CD4-positive, alpha-beta memory T cell (primary cell): ENCODE data around the gene CUBN. TPM values are rescaled to one million over a fixed set of nuclear protein-coding genes. Genes with fewer than 3 reads are reported as not detected.
A peak's percentile ranks its signal among the peaks of the same experiment; 100 is the strongest.
"Not testable (repeated sequence)": the region's sequence is repeated elsewhere in the genome, so short reads cannot be mapped to it uniquely, and the experiment has no call there.

Experiments
- CTCF ChIA-PET: fragments of 350-600 bp; sonication (Branson Sonifier 250); formaldehyde crosslinking; loops from one replicate; lab custom pipeline; 2021; ENCODE audit warnings: inconsistent platforms; ENCODE audit not compliant: partially characterized antibody; lab: Charles Lee
- POLR2A ChIA-PET: fragments of 350-600 bp; sonication (Branson Sonifier 250); formaldehyde crosslinking; loops from one replicate; lab custom pipeline; 2021; ENCODE audit not compliant: partially characterized antibody; lab: Charles Lee
- DNase-seq, 5 donors: peaks; one replicate each; pipeline versions ENCODE4 v3.0.0 to v3.0.0-alpha.2; 2020 to 2022; ENCODE audit warnings: mixed read lengths in 1 of 5
- H3K27ac ChIP-seq: one replicate; pipeline ENCODE4 v1.7.0; 2013; ENCODE audit warnings: low read depth, low read length
- H3K27me3 ChIP-seq: 2 replicates; pipeline ENCODE4 v1.7.0; 2013; ENCODE audit warnings: mild to moderate bottlenecking, low read length, moderate library complexity; ENCODE audit not compliant: insufficient read depth
- H3K36me3 ChIP-seq: 2 replicates; pipeline ENCODE4 v1.7.0; 2013; ENCODE audit warnings: mild to moderate bottlenecking, low read length, moderate library complexity; ENCODE audit not compliant: insufficient read depth
- H3K4me1 ChIP-seq: 2 replicates; pipeline ENCODE4 v1.7.0; 2013; ENCODE audit warnings: mild to moderate bottlenecking, low read length, moderate library complexity; ENCODE audit not compliant: insufficient read depth
- H3K4me3 ChIP-seq, 2 donors: one replicate each; pipeline ENCODE4 v1.7.0; 2013; ENCODE audit warnings: low read length in 2 of 2, mild to moderate bottlenecking in 1 of 2
- H3K9me3 ChIP-seq, 2 donors: one replicate each; pipeline ENCODE4 v1.7.0; 2013; ENCODE audit warnings: low read length in 2 of 2, control low read depth in 1 of 2; ENCODE audit not compliant: control insufficient read depth in 1 of 2
- H3K27ac Mint-ChIP-seq, 7 donors: one replicate each; pipeline ENCODE4 v1.8.0; 2020 to 2021; ENCODE audit warnings: mixed read lengths in 7 of 7, mild to moderate bottlenecking in 6 of 7, inconsistent platforms in 3 of 7, moderate library complexity in 3 of 7
- H3K27me3 Mint-ChIP-seq, 2 donors: one replicate each; pipeline ENCODE4 v1.8.0; 2020 to 2021; ENCODE audit warnings: mixed read lengths in 2 of 2
- H3K36me3 Mint-ChIP-seq, 2 donors: one replicate each; pipeline ENCODE4 v1.8.0; 2020 to 2021; ENCODE audit warnings: mixed read lengths in 2 of 2, inconsistent platforms in 1 of 2, mild to moderate bottlenecking in 1 of 2
- H3K4me1 Mint-ChIP-seq, 4 donors: one replicate each; pipeline ENCODE4 v1.8.0; 2020 to 2021; ENCODE audit warnings: mixed read lengths in 4 of 4, mild to moderate bottlenecking in 1 of 4
- H3K4me3 Mint-ChIP-seq, 8 donors: one replicate each; pipeline ENCODE4 v1.8.0; 2020 to 2021; ENCODE audit warnings: mixed read lengths in 8 of 8, mild to moderate bottlenecking in 7 of 8, moderate library complexity in 6 of 8, inconsistent platforms in 3 of 8
- H3K9me3 Mint-ChIP-seq, 8 donors: one replicate each; pipeline ENCODE4 v1.8.0; 2020 to 2021; ENCODE audit warnings: mixed read lengths in 8 of 8, mild to moderate bottlenecking in 5 of 8, inconsistent platforms in 3 of 8, moderate library complexity in 1 of 8
- intact Hi-C: fragments of 100-400 bp; cut with micrococcal nuclease; formaldehyde crosslinking; loops from one replicate; pipeline ENCODE4 v1.15.1; 2023
- polyA plus RNA-seq, 2 donors: library from polyadenylated mRNA; unstranded; fragments of 300-500 nt; fragmentation: Illumina TruSeq; gene quantifications; one replicate each; pipeline ENCODE4 v1.2.3, GENCODE V29; 2021
- total RNA-seq, 2 experiments: library from RNA; stranded (reverse); gene quantifications; one replicate each; pipeline ENCODE4 v1.2.3, GENCODE V29; 2021

Gene CUBN
- total and polyA plus RNA-seq, 4 experiments from 2014 or later = 0.49 to 10.9 (median 8.5) TPM; not detected in 1

- Mint-ChIP-seq H3K36me3 (peaks cover 46 to 58% of the 10 kb centered on the region in 2 donors), H3K27me3 (no peaks in the 10 kb centered on the region), H3K4me3 (no peak overlapping the region), H3K9me3 (peaks cover 0 to 2% (median 0%) of the 10 kb centered on the region in 8 donors), H3K4me1 (peaks cover 0 to 2% (median 1%) of the 10 kb centered on the region in 4 donors), H3K27ac (no peak overlapping the region)
- ChIA-PET POLR2A (no interaction called here), CTCF (no interaction called here)
- no peaks in the 10 kb centered on the region for H3K36me3 ChIP-seq
- H3K4me3 ChIP-seq = no peak overlapping the region
- H3K27me3 ChIP-seq = no peaks in the 10 kb centered on the region
- no peaks in the 10 kb centered on the region for H3K9me3 ChIP-seq
- no peak for DNase-seq
- no peaks in the 10 kb centered on the region for H3K4me1 ChIP-seq
- intact Hi-C loops = no loop called here
- no peak overlapping the region for H3K27ac ChIP-seq
Measured at GRCh38 chr10:17120694-17121093, 8.9 kb downstream of the CUBN start.

GRCh38 chr10:17119845-17120244 lies 9.8 kb downstream of the CUBN start:
- H3K4me1 Mint-ChIP-seq = peaks cover 3 to 11% (median 8%) of the 10 kb centered on the region in 4 donors
- Histone ChIP-seq H3K27me3 (no peaks in the 10 kb centered on the region), H3K4me1 (peaks cover 4% of the 10 kb centered on the region), H3K27ac (no peak overlapping the region), H3K4me3 (no peak overlapping the region), H3K9me3 (no peaks in the 10 kb centered on the region), H3K36me3 (no peaks in the 10 kb centered on the region)
- CTCF ChIA-PET = no interaction called here
- intact Hi-C loops = loop anchor here (5.0 kb wide), 1 partner anchor 683 kb away; the partner anchor contains the start of gene PTER
- peaks cover 51 to 56% of the 10 kb centered on the region in 2 donors for H3K36me3 Mint-ChIP-seq
- no peak overlapping the region for H3K27ac Mint-ChIP-seq
- H3K4me3 Mint-ChIP-seq = no peak overlapping the region
- H3K9me3 Mint-ChIP-seq = peaks cover 0 to 2% (median 0%) of the 10 kb centered on the region in 8 donors
- no peaks in the 10 kb centered on the region for H3K27me3 Mint-ChIP-seq
- DNase-seq = no peak
- POLR2A ChIA-PET = no interaction called here

GRCh38 chr10:17116193-17116592 lies 13.4 kb downstream of the CUBN start:
- peak overlapping the region in 1 of 7 donors; percentile 69 for H3K27ac Mint-ChIP-seq
- CTCF ChIA-PET = interaction anchor here (1.2 kb wide), 1 partner anchor 9 kb away, joined by 4 read pairs; no protein-coding TSS in a partner anchor
- intact Hi-C loops = loop anchor here (5.0 kb wide), 1 partner anchor 679 kb away; the partner anchor contains the start of gene PTER
- peaks cover 0 to 2% (median 0%) of the 10 kb centered on the region in 8 donors for H3K9me3 Mint-ChIP-seq
- DNase-seq = no peak
- peaks cover 3 to 15% (median 10%) of the 10 kb centered on the region in 4 donors for H3K4me1 Mint-ChIP-seq
- H3K4me3 Mint-ChIP-seq = no peak overlapping the region
- peaks cover 4% of the 10 kb centered on the region for H3K4me1 ChIP-seq
- POLR2A ChIA-PET = no interaction called here
- no peak overlapping the region for H3K4me3 ChIP-seq
- H3K27me3 Mint-ChIP-seq = no peaks in the 10 kb centered on the region
- peaks cover 42 to 44% of the 10 kb centered on the region in 2 donors for H3K36me3 Mint-ChIP-seq
- H3K36me3 ChIP-seq = no peaks in the 10 kb centered on the region
- H3K27ac ChIP-seq = no peak overlapping the region
- H3K9me3 ChIP-seq = no peaks in the 10 kb centered on the region
- H3K27me3 ChIP-seq = no peaks in the 10 kb centered on the region

GRCh38 chr10:17115683-17116082 lies 13.9 kb downstream of the CUBN start:
- H3K9me3 Mint-ChIP-seq = peaks cover 0 to 2% (median 0%) of the 10 kb centered on the region in 8 donors
- POLR2A ChIA-PET = interaction anchor here (1.2 kb wide), 1 partner anchor 114 kb away, joined by 5 read pairs; no protein-coding TSS in a partner anchor
- DNase-seq = no peak
- CTCF ChIA-PET = no interaction called here
- Histone ChIP-seq H3K4me1 (peaks cover 4% of the 10 kb centered on the region), H3K36me3 (no peaks in the 10 kb centered on the region), H3K27ac (no peak overlapping the region), H3K4me3 (no peak overlapping the region), H3K27me3 (no peaks in the 10 kb centered on the region), H3K9me3 (no peaks in the 10 kb centered on the region)
- peak overlapping the region in 1 of 7 donors; percentile 54 for H3K27ac Mint-ChIP-seq
- peaks cover 39 to 46% of the 10 kb centered on the region in 2 donors for H3K36me3 Mint-ChIP-seq
- no peaks in the 10 kb centered on the region for H3K27me3 Mint-ChIP-seq
- H3K4me1 Mint-ChIP-seq = peaks cover 3 to 15% (median 10%) of the 10 kb centered on the region in 4 donors
- intact Hi-C loops = loop anchor here (5.0 kb wide), 1 partner anchor 678 kb away; the partner anchor contains the start of gene PTER
- no peak overlapping the region for H3K4me3 Mint-ChIP-seq

- DNase-seq = peak in 3 of 5 donors; percentile 4 to 12 (median 5)
- H3K4me1 ChIP-seq, H3K36me3 ChIP-seq, H3K27me3 ChIP-seq, H3K27me3 Mint-ChIP-seq, CTCF ChIA-PET, H3K9me3 Mint-ChIP-seq, H3K27ac ChIP-seq, H3K4me3 ChIP-seq, H3K9me3 ChIP-seq, H3K4me3 Mint-ChIP-seq: not testable (repeated sequence)
- Mint-ChIP-seq H3K4me1 (peaks cover 3 to 15% (median 10%) of the 10 kb centered on the region in 4 donors), H3K27ac (peak overlapping the region in 3 of 7 donors; percentile 11 to 54 (median 41)), H3K36me3 (peaks cover 33 to 40% of the 10 kb centered on the region in 2 donors)
- POLR2A ChIA-PET = interaction anchor here (1.2 kb wide), 1 partner anchor 115 kb away, joined by 5 read pairs; no protein-coding TSS in a partner anchor
- intact Hi-C loops = loop anchor here (5.0 kb wide), 1 partner anchor 678 kb away; the partner anchor contains the start of gene PTER
Measured at GRCh38 chr10:17114878-17115444, 14.7 kb downstream of the CUBN start.

- intact Hi-C loops = no loop called here
- no peaks in the 10 kb centered on the region for H3K9me3 ChIP-seq
- peak in 1 of 5 donors; percentile 15 for DNase-seq
- Mint-ChIP-seq H3K36me3 (peaks cover 32 to 44% of the 10 kb centered on the region in 2 donors), H3K27ac (peak overlapping the region in 2 of 7 donors; percentile 12 to 85), H3K4me3 (no peak overlapping the region), H3K9me3 (peaks cover 0 to 2% (median 0%) of the 10 kb centered on the region in 8 donors), H3K4me1 (peaks cover 3 to 15% (median 10%) of the 10 kb centered on the region in 4 donors), H3K27me3 (no peaks in the 10 kb centered on the region)
- no peak overlapping the region for H3K27ac ChIP-seq
- POLR2A ChIA-PET = interaction anchor here (0.7 kb wide), 1 partner anchor 144 kb away, joined by 3 read pairs; no protein-coding TSS in a partner anchor
- H3K4me1 ChIP-seq = peaks cover 4% of the 10 kb centered on the region
- H3K27me3 ChIP-seq = no peaks in the 10 kb centered on the region
- no peaks in the 10 kb centered on the region for H3K36me3 ChIP-seq
- CTCF ChIA-PET = no interaction called here
- H3K4me3 ChIP-seq = no peak overlapping the region
Measured at GRCh38 chr10:17113889-17114540, 15.6 kb downstream of the CUBN start.

GRCh38 chr10:17113346-17113745 lies 16.3 kb downstream of the CUBN start:
- peaks cover 0 to 2% (median 0%) of the 10 kb centered on the region in 8 donors for H3K9me3 Mint-ChIP-seq
- intact Hi-C loops = no loop called here
- peaks cover 29 to 43% of the 10 kb centered on the region in 2 donors for H3K36me3 Mint-ChIP-seq

More at GRCh38 chr10:17113346-17113745, 16.3 kb downstream of the CUBN start:
- Histone ChIP-seq H3K27ac (no peak overlapping the region), H3K9me3 (no peaks in the 10 kb centered on the region), H3K4me1 (peaks cover 4% of the 10 kb centered on the region), H3K4me3 (no peak overlapping the region), H3K36me3 (no peaks in the 10 kb centered on the region), H3K27me3 (no peaks in the 10 kb centered on the region)
- CTCF ChIA-PET = no interaction called here
- no peak overlapping the region for H3K27ac Mint-ChIP-seq
- peaks cover 3 to 15% (median 10%) of the 10 kb centered on the region in 4 donors for H3K4me1 Mint-ChIP-seq
- no peak overlapping the region for H3K4me3 Mint-ChIP-seq
- no peak for DNase-seq
- H3K27me3 Mint-ChIP-seq = no peaks in the 10 kb centered on the region
- POLR2A ChIA-PET = interaction anchor here (0.7 kb wide), 1 partner anchor 144 kb away, joined by 3 read pairs; no protein-coding TSS in a partner anchor
